Right cardiac atrium (tissue), 5 donors: ENCODE measurements around the gene DNAJB7. TPM values are rescaled to one million over a fixed set of nuclear protein-coding genes. Genes with fewer than 3 reads are reported as not detected.

Experiments used
- ATAC-seq, 2 donors: fragments of 200-7000 bp; cut with Tn5 transposase; one replicate each; pipeline versions ENCODE4 v1.8.0 to v1.9.1; 2020; ENCODE audit warnings: moderate library complexity in 2 of 2, mild to moderate bottlenecking in 1 of 2
- DNase-seq, 3 donors: peaks; one replicate each; pipeline ENCODE4 v3.0.0-alpha.2; 2020
- H3K27ac ChIP-seq: one replicate; pipeline ENCODE4 v1.5.1; 2013; ENCODE audit warnings: mild to moderate bottlenecking, low read length, control low read depth, moderate library complexity
- H3K27me3 ChIP-seq: one replicate; pipeline ENCODE4 v1.6.1; 2013; ENCODE audit not compliant: control insufficient read depth, insufficient read depth
- H3K4me1 ChIP-seq: one replicate; pipeline ENCODE4 v1.6.1; 2013; ENCODE audit warnings: low read length; ENCODE audit not compliant: control insufficient read depth, insufficient read depth
- H3K4me3 ChIP-seq: one replicate; pipeline ENCODE4 v1.5.1; 2013; ENCODE audit warnings: low read length, control low read depth
- H3K9me3 ChIP-seq: one replicate; pipeline ENCODE4 v1.6.1; 2013; ENCODE audit warnings: low read length; ENCODE audit not compliant: control insufficient read depth
- WGBS: extraction: QIAGEN DNeasy Blood & Tissue Kit; methylation state at CpG from one replicate; pipeline ENCODE4 v1.1.7; 2013; 5-methylcytosine and 5-hydroxymethylcytosine counted together
- intact Hi-C, 4 donors: fragments of 100-400 bp; cut with DNase I; formaldehyde crosslinking; loops; one replicate each; pipeline versions ENCODE4 v1.11.0 to v1.14.0; 2022 to 2023
- microRNA-seq, 2 donors: library from miRNA; unstranded; fragments of <30 nt; microRNA quantifications; one replicate each; pipeline ENCODE4 v1.2.0, GENCODE V29; 2020 to 2021
- polyA plus RNA-seq: library from polyadenylated mRNA; stranded (reverse); fragments of 200-250 nt; gene quantifications from one replicate; pipeline ENCODE4 v1.2.3, GENCODE V29; 2013
- total RNA-seq, 4 donors: library from RNA; stranded (reverse); fragmentation: NEBNext Ultra II Directional; extraction: Animal tissue kit (Norgen Biotek cat#: 25700); gene quantifications; one replicate each; pipeline ENCODE4 v1.2.1, GENCODE V29; 2021
- donor health status: healthy with polysubstance abuse.
- donor health status: DM: no; HTN: yes; CAD: no.
- donor health status: DM: no; HTN: no; CAD: no.
- donor health status: DM: no; HTN: yes; CAD: no; lungs with severe emphysema.
- donor health status: DM: yes; HTN: yes; CAD: no.

The DNAJB7 gene
- total and polyA plus RNA-seq, 5 donors: not detected

- intact Hi-C loops: no loop called here
- Histone ChIP-seq H3K4me1 (peaks cover 5% of the 10 kb centered on the region), H3K27ac (no peak overlapping the region), H3K27me3 (no peaks in the 10 kb centered on the region), H3K9me3 (no peaks in the 10 kb centered on the region), H3K4me3 (peak overlapping the region; percentile 96)
- DNase-seq (peak in 2 of 3 donors; percentile 14 to 47), ATAC-seq (no peak)
- WGBS: 36% methylated on average over 14 of the region's 14 CpGs
Measured at GRCh38 chr22:40818192-40818746, 43.6 kb downstream of the DNAJB7 start.

GRCh38 chr22:40817737-40818136 is 44.2 kb downstream of the DNAJB7 start:
- Histone ChIP-seq H3K4me1 (peaks cover 5% of the 10 kb centered on the region), H3K27me3 (no peaks in the 10 kb centered on the region), H3K4me3 (no peak overlapping the region), H3K27ac (no peak overlapping the region), H3K9me3 (no peaks in the 10 kb centered on the region)
- intact Hi-C loops: no loop called here
- ATAC-seq (no peak), DNase-seq (no peak)
- WGBS: 90% methylated on average over 4 of the region's 4 CpGs

GRCh38 chr22:40813912-40814315 is 48.0 kb downstream of the DNAJB7 start:
- H3K9me3 ChIP-seq: no peaks in the 10 kb centered on the region
- no peak for ATAC-seq
- H3K27me3 ChIP-seq: no peaks in the 10 kb centered on the region
- intact Hi-C loops: no loop called here
- peaks cover 5% of the 10 kb centered on the region for H3K4me1 ChIP-seq
- no peak overlapping the region for H3K27ac ChIP-seq
- H3K4me3 ChIP-seq: no peak overlapping the region
- DNase-seq: no peak

Small RNA genes within 50 kb of the gene (microRNA-seq; reads per million reads assigned to microRNA genes)
- 0 to 0.84 reads per million in 2 donors for gene MIR4766

Other genes with a start within 250 kb of the DNAJB7 start
- 10 to 100 TPM; 29.3 to 40.2 (median 31.8) TPM for gene MRTFA, start 225.4 kb downstream of the DNAJB7 start, total RNA-seq
- gene MRTFA, start 225.4 kb downstream of the DNAJB7 start, polyA plus RNA-seq: 22.2 TPM
- 1 to 10 TPM; 1.3 to 3.2 (median 2.1) TPM for gene MCHR1, start 182.6 kb downstream of the DNAJB7 start, total RNA-seq
- gene MCHR1, start 182.6 kb downstream of the DNAJB7 start, polyA plus RNA-seq: 2.0 TPM
- 1 to 10 TPM; 4.2 to 7.5 (median 4.9) TPM for gene SLC25A17, start 42.8 kb downstream of the DNAJB7 start, total RNA-seq
- gene SLC25A17, start 42.8 kb downstream of the DNAJB7 start, polyA plus RNA-seq: 3.7 TPM
- gene ST13, start 5.5 kb downstream of the DNAJB7 start, total RNA-seq: 100 to 1,000 TPM; 178 to 223 (median 202) TPM
- gene ST13, start 5.5 kb downstream of the DNAJB7 start, polyA plus RNA-seq: 71.1 TPM
- gene XPNPEP3, start 5.0 kb downstream of the DNAJB7 start, total RNA-seq: 10 to 100 TPM; 17.3 to 25.6 (median 22.2) TPM
- 7.1 TPM for gene XPNPEP3, start 5.0 kb downstream of the DNAJB7 start, polyA plus RNA-seq
- 10 to 100 TPM; 52.6 to 65.6 (median 58.2) TPM for gene RBX1, start 89.3 kb upstream of the DNAJB7 start, total RNA-seq
- 102 TPM for gene RBX1, start 89.3 kb upstream of the DNAJB7 start, polyA plus RNA-seq
- gene EP300, start 230.5 kb upstream of the DNAJB7 start, total RNA-seq: 10 to 100 TPM; 25.6 to 38.0 (median 35.5) TPM
- gene EP300, start 230.5 kb upstream of the DNAJB7 start, polyA plus RNA-seq: 13.2 TPM